GM20000 (cell line): ENCODE measurements around the gene TMEM132A.

ENCODE experiments used
- DNase-seq: peaks from one replicate; pipeline ENCODE4 v3.0.0; 2012; ENCODE audit warnings: low spot score
- TF ChIP-seq, protein P1 (sequence below): IDR thresholded peaks from 2 replicates; pipeline ENCODE4 v1.5.1; 2012; ENCODE audit warnings: mild to moderate bottlenecking, control low read depth; ENCODE audit errors: extremely low read depth, missing control alignments

Gene TMEM132A

DNA sequence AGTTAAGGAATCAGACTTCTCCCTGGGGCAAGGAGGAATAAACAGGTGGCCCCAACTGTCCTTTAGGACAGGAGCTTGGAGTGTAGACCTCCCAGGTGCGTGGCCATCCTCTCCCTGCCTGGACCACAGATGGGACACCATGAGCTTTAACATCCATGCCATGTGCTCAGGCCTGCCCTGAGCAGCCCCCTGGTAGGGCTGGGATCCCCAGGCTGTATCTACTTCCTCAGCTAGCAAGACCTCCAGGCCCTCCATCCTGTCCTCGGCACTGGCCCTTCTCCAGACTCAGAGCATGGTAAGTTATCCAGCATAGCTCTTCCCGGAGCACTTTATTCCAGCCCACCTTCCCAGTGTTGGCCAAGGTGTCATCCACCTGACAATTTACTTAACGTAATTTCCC is 53.0 kb downstream of the TMEM132A start:
- DNase-seq = no peak
- TF ChIP-seq, protein P1, sequence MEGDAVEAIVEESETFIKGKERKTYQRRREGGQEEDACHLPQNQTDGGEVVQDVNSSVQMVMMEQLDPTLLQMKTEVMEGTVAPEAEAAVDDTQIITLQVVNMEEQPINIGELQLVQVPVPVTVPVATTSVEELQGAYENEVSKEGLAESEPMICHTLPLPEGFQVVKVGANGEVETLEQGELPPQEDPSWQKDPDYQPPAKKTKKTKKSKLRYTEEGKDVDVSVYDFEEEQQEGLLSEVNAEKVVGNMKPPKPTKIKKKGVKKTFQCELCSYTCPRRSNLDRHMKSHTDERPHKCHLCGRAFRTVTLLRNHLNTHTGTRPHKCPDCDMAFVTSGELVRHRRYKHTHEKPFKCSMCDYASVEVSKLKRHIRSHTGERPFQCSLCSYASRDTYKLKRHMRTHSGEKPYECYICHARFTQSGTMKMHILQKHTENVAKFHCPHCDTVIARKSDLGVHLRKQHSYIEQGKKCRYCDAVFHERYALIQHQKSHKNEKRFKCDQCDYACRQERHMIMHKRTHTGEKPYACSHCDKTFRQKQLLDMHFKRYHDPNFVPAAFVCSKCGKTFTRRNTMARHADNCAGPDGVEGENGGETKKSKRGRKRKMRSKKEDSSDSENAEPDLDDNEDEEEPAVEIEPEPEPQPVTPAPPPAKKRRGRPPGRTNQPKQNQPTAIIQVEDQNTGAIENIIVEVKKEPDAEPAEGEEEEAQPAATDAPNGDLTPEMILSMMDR = no peak

GRCh38 chr11:60977836-60978235 is 53.6 kb downstream of the TMEM132A start:
- DNase-seq = no peak
- TF ChIP-seq, protein P1 = no peak

GRCh38 chr11:60978546-60979380 is 54.5 kb downstream of the TMEM132A start:
- TF ChIP-seq, protein P1 = no peak
- DNase-seq = no peak

DNA sequence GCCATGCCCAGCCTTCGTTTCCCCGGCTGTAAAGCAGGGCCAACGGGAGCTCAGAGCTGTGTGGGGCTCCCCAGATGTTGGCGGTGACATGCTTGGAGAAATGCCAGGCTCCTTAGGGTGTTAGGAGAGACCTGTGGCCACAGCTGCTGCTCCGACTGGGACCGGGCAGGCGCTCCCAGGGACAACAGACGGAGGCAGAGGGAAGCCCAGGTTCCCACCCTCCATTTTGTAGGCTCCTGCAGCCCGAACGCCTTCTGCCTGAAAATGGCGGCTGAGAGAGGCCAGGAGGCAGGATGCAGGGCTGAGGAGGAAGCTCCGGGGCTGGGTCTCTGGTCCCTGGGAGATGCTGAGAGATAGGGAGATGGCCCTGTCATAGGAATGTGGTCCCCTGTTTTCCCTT is 57.3 kb downstream of the TMEM132A start:
- no peak for DNase-seq
- TF ChIP-seq, protein P1 = no peak

GRCh38 chr11:60982184-60982583 is 57.9 kb downstream of the TMEM132A start:
- DNase-seq = no peak
- TF ChIP-seq, protein P1 = no peak

DNA sequence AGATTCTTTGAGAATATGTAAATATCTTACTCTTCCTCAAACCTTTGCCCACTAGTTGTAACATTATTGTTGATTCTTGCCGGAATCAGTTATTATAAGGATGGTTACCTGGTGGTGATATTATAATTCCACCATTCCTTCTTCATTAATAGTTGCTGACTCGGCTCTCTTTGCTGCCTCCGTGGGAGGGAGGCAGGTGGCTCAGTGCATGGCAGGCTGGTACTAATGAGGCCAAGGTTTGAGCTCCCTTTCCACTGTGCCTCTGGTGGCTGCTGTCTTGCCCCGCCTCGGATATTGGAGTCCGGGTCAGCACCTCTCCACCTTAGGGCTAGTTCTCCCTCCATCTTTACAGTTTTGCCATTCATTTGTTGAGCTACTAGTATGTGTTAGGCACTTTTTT is 59.9 kb downstream of the TMEM132A start:
- no peak for DNase-seq
- TF ChIP-seq, protein P1 = no peak

DNA sequence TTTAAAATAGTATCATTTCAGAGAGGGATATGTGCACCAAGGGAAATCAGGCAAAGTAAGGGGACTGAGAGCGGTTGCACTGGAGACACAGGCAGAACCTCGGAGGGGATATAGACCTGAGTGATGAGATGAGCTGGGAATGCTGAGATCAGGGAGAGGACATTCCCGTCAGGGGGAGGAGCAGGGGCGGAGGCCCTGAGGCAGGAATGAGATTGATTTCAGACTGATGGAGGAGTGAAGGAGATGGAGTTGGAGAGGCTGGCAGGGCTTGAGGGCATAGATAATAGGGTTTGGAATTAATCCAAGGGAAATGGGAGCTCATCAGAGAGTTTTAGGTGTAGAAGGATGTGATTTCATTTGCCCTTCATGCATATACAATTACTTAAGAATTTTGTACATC is 60.4 kb downstream of the TMEM132A start:
- TF ChIP-seq, protein P1 = no peak
- no peak for DNase-seq
